ENCODE measurements around the gene LCN10. TPM values are rescaled to one million over a fixed set of nuclear protein-coding genes. Genes with fewer than 3 reads are reported as not detected.
A peak's percentile ranks its signal among the peaks of the same experiment; 100 is the strongest.

LCN10 gene
- total RNA-seq, 1 donor from 2014 or later, result not detected

- peak; percentile 68 for TF ChIP-seq CTCF (conservative IDR thresholded peaks at IDR 0.05; ENCODE audit: low read depth, low read length)
- peak overlapping the region; percentile 89 for H3K4me3 ChIP-seq (ENCODE audit: low read depth, low read length)
- DNase-seq (ENCODE audit: low read depth), result peak; percentile 6
Observed at GRCh38 chr9:136728080-136728547, 14.6 kb downstream of the LCN10 start.

- peak; percentile 57 for TF ChIP-seq CTCF (conservative IDR thresholded peaks at IDR 0.05; ENCODE audit: low read depth, low read length)
- no peak for DNase-seq (ENCODE audit: low read depth)
- peak overlapping the region; percentile 89 for H3K4me3 ChIP-seq (ENCODE audit: low read depth, low read length)
Observed at GRCh38 chr9:136726631-136727191, 16.0 kb downstream of the LCN10 start.

- peak overlapping the region; percentile 89 for H3K4me3 ChIP-seq (ENCODE audit: low read depth, low read length)
- DNase-seq (ENCODE audit: low read depth), result no peak
- no peak for TF ChIP-seq CTCF (conservative IDR thresholded peaks at IDR 0.05; ENCODE audit: low read depth, low read length)
Observed at GRCh38 chr9:136726118-136726517, 16.6 kb downstream of the LCN10 start.

- DNase-seq (ENCODE audit: low read depth), result no peak
- TF ChIP-seq CTCF (conservative IDR thresholded peaks at IDR 0.05; ENCODE audit: low read depth, low read length), result no peak
Observed at GRCh38 chr9:136725612-136726011, 17.1 kb downstream of the LCN10 start.

GRCh38 chr9:136724772-136725171, 18.0 kb downstream of the LCN10 start:
- no peak for DNase-seq (ENCODE audit: low read depth)
- no peak for TF ChIP-seq CTCF (conservative IDR thresholded peaks at IDR 0.05; ENCODE audit: low read depth, low read length)
- H3K4me3 ChIP-seq (ENCODE audit: low read depth, low read length), result no peak overlapping the region

More at GRCh38 chr9:136725612-136726011, 17.1 kb downstream of the LCN10 start:
- H3K4me3 ChIP-seq (ENCODE audit: low read depth, low read length), result no peak overlapping the region

- DNase-seq (ENCODE audit: low read depth), result no peak
- no peak for TF ChIP-seq CTCF (conservative IDR thresholded peaks at IDR 0.05; ENCODE audit: low read depth, low read length)
Observed at GRCh38 chr9:136723989-136724388, 18.8 kb downstream of the LCN10 start.

GRCh38 chr9:136723362-136723976, 19.3 kb downstream of the LCN10 start:
- no peak for TF ChIP-seq CTCF (conservative IDR thresholded peaks at IDR 0.05; ENCODE audit: low read depth, low read length)
- no peak for DNase-seq (ENCODE audit: low read depth)

More at GRCh38 chr9:136723989-136724388, 18.8 kb downstream of the LCN10 start:
- H3K4me3 ChIP-seq (ENCODE audit: low read depth, low read length), result no peak overlapping the region

More at GRCh38 chr9:136723362-136723976, 19.3 kb downstream of the LCN10 start:
- no peak overlapping the region for H3K4me3 ChIP-seq (ENCODE audit: low read depth, low read length)

All from epithelial cell of proximal tubule (primary cell).